NB4 (cell line): ENCODE results near the gene TEDC1.

Experiments
- DNase-seq: peaks from one replicate; pipeline ENCODE4 v3.0.0; 2010; ENCODE audit warnings: low read depth
- H3K4me3 ChIP-seq: one replicate; pipeline ENCODE4 v1.5.1; 2011; ENCODE audit warnings: mild to moderate bottlenecking, low read depth, low read length, moderate library complexity
- CTCF ChIP-seq: IDR thresholded peaks from one replicate; pipeline ENCODE4 v1.5.1; 2012; ENCODE audit warnings: low read depth, low read length
- MAX ChIP-seq: IDR thresholded peaks from 2 replicates; pipeline ENCODE4 v1.6.1; 2011; ENCODE audit warnings: low read depth, low read length
- MYC ChIP-seq: IDR thresholded peaks from 2 replicates; pipeline ENCODE4 v1.6.1; 2011; ENCODE audit warnings: low read depth, low read length
- POLR2A ChIP-seq: IDR thresholded peaks from 2 replicates; pipeline ENCODE4 v1.6.1; 2011; ENCODE audit warnings: mild to moderate bottlenecking; ENCODE audit not compliant: insufficient read length; ENCODE audit errors: extremely low read depth

TEDC1 gene

DNA sequence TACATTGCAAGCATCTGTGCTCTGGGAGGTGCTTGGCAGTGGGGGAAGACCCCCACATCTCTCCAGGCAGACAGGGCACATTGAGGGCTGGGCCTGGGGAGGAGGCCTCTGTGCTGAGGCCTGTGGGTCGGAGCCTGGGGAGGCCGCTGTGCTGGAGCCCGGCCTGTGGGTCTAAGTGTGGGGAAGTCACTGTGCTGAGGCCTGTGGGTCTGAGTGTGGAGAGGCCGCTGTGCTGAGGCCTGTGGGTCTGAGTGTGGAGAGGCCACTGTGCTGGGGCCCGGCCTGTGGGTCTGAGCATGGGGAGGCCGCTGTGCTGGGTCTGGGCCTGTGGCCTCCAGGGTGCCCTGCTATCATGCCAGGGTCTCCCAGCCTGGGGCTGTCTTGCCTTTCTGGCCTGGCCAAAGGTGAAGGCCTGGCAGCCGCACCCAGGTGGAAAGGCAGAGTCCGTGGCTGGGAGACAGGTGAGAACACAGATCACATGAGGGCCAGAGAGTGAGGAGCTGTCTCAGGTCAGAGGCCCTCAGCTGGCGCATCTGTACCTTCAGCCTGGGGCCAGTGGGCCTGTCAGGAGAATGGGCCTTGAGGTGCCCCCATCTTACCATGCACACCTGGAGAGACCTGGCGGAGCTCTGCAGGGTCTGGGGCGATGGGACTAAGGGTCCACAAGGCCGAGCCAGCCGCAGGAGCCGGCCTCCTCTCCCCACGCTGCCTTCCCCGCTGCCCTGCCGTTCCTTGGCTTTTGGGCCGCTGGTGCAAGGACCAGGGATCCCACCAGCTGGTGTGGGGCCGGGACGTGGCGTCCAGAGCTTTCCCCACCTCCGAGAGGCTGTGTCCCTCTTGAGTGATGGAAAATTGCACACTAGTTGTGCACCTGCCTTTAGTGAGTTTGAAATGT, 35.0 kb upstream of the TEDC1 start:
- H3K4me3 ChIP-seq, result no peak overlapping the region
- TF ChIP-seq MYC, result no peak
- no peak for TF ChIP-seq CTCF
- no peak for DNase-seq

- DNase-seq, result no peak
- TF ChIP-seq CTCF, result no peak
- TF ChIP-seq MAX, result no peak
- TF ChIP-seq MYC, result no peak
- no peak for TF ChIP-seq POLR2A
Observed at GRCh38 chr14:105456736-105457617, 34.1 kb upstream of the TEDC1 start.

DNA sequence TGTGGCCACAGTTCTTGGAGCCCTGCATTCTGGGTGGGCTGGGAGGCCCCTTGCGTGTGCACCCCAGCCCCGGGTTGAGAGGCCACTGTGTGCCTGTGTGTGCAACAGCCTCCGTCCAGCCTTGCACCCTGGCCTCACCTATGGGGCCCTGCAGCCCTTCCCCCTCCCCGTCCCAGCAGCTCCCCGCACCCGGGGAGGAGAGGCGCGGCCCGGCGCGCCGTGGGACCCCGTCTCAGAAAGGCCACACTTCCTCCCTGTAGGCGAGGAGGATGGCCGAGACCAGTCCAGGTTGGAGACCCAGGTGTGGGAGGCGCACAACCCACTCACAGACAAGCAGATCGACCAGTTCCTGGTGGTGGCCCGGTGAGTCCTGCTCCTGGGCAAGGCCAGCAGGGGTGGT, 33.0 kb upstream of the TEDC1 start:
- DNase-seq, result no peak
- no peak for TF ChIP-seq MAX
- no peak for TF ChIP-seq MYC
- no peak for TF ChIP-seq CTCF
- TF ChIP-seq POLR2A, result no peak
- no peak overlapping the region for H3K4me3 ChIP-seq

More at GRCh38 chr14:105456736-105457617, 34.1 kb upstream of the TEDC1 start:
- no peak overlapping the region for H3K4me3 ChIP-seq

GRCh38 chr14:105458571-105458970, 32.5 kb upstream of the TEDC1 start:
- TF ChIP-seq MYC (no peak), MAX (no peak), POLR2A (no peak), CTCF (no peak)
- no peak overlapping the region for H3K4me3 ChIP-seq
- DNase-seq, result no peak

- DNase-seq, result no peak
- H3K4me3 ChIP-seq, result no peak overlapping the region
- no peak for TF ChIP-seq MAX
- TF ChIP-seq MYC, result no peak
- TF ChIP-seq POLR2A, result no peak
- TF ChIP-seq CTCF, result no peak
Observed at GRCh38 chr14:105460116-105460515, 30.9 kb upstream of the TEDC1 start.
